SU-DHL-6 (cell line): ENCODE data around the gene PARN.

Source experiments
- H2AFZ ChIP-seq: fragments of 200-600 bp; sonication (generic); 2 replicates; pipeline ENCODE4 v1.6.1; 2014; ENCODE audit warnings: low read depth, mild to moderate bottlenecking, moderate library complexity, mixed read lengths, antibody characterized with exemption, low read length; ENCODE audit not compliant: severe bottlenecking
- H3F3A ChIP-seq: fragments of 200-600 bp; shearing (Covaris generic); 2 replicates; pipeline ENCODE4 v1.6.0; 2016; ENCODE audit warnings: antibody characterized with exemption, mild to moderate bottlenecking; ENCODE audit not compliant: insufficient read depth
- H3K27ac ChIP-seq: fragments of 200-600 bp; sonication (generic); 2 replicates; pipeline ENCODE4 v1.5.1; 2016; ENCODE audit warnings: low read depth, mild to moderate bottlenecking, low read length, moderate library complexity, mixed read lengths
- H3K27me3 ChIP-seq: fragments of 200-600 bp; sonication (generic), shearing (Covaris generic); 2 replicates; pipeline ENCODE4 v1.6.0; 2014; ENCODE audit warnings: mild to moderate bottlenecking, low read length
- H3K36me3 ChIP-seq: fragments of 200-600 bp; sonication (generic); 2 replicates; pipeline ENCODE4 v1.6.1; 2014; ENCODE audit warnings: mild to moderate bottlenecking, low read length, mixed read lengths
- H3K4me2 ChIP-seq: fragments of 300-600, 200-600 bp; shearing (Covaris generic), sonication (generic); 2 replicates; pipeline ENCODE4 v1.6.0; 2014; ENCODE audit warnings: low read length, low read depth, mild to moderate bottlenecking; ENCODE audit not compliant: poor library complexity, severe bottlenecking
- H3K4me3 ChIP-seq: fragments of 200-600 bp; sonication (generic); 2 replicates; pipeline ENCODE4 v1.5.1; 2014; ENCODE audit warnings: antibody characterized with exemption, low read length, mild to moderate bottlenecking, mixed read lengths; ENCODE audit not compliant: insufficient read depth, poor library complexity, severe bottlenecking
- H3K79me2 ChIP-seq: fragments of 200-600 bp; sonication (generic); 2 replicates; pipeline ENCODE4 v1.6.1; 2014; ENCODE audit warnings: mild to moderate bottlenecking, low read length, moderate library complexity; ENCODE audit not compliant: insufficient read depth
- H3K9ac ChIP-seq: fragments of 200-600 bp; sonication (generic); 2 replicates; pipeline ENCODE4 v1.7.0; 2014; ENCODE audit warnings: mild to moderate bottlenecking, low read length
- H3K9me2 ChIP-seq: fragments of 200-600 bp; sonication (generic); replicated peaks from 2 replicates; pipeline ENCODE4 v1.6.1; 2014; ENCODE audit warnings: low read length; ENCODE audit not compliant: insufficient read depth
- H3K9me3 ChIP-seq: fragments of 200-600 bp; sonication (generic); 2 replicates; pipeline ENCODE4 v1.6.1; 2014; ENCODE audit warnings: low read length, mixed read lengths; ENCODE audit not compliant: insufficient read depth
- H4K20me1 ChIP-seq: fragments of 200-600 bp; sonication (generic); 2 replicates; pipeline ENCODE4 v1.6.1; 2014; ENCODE audit warnings: low read depth, mild to moderate bottlenecking, antibody characterized with exemption, low read length, moderate library complexity, mixed read lengths
- EZH2phosphoT487 ChIP-seq: fragments of 200-600 bp; sonication (generic), shearing (Covaris generic); conservative IDR thresholded peaks from 2 replicates; pipeline ENCODE4 v1.6.1; 2018; ENCODE audit warnings: mild to moderate bottlenecking, antibody characterized with exemption, low read length, moderate library complexity, mixed read lengths
- TF ChIP-seq, protein P1 (sequence below): fragments of 200-600 bp; sonication (generic); IDR thresholded peaks from one replicate; pipeline ENCODE4 v1.5.1; 2017; ENCODE audit warnings: antibody characterized with exemption, mild to moderate bottlenecking, low read length, moderate library complexity; ENCODE audit not compliant: insufficient read depth, poor library complexity, severe bottlenecking

The PARN gene

DNA sequence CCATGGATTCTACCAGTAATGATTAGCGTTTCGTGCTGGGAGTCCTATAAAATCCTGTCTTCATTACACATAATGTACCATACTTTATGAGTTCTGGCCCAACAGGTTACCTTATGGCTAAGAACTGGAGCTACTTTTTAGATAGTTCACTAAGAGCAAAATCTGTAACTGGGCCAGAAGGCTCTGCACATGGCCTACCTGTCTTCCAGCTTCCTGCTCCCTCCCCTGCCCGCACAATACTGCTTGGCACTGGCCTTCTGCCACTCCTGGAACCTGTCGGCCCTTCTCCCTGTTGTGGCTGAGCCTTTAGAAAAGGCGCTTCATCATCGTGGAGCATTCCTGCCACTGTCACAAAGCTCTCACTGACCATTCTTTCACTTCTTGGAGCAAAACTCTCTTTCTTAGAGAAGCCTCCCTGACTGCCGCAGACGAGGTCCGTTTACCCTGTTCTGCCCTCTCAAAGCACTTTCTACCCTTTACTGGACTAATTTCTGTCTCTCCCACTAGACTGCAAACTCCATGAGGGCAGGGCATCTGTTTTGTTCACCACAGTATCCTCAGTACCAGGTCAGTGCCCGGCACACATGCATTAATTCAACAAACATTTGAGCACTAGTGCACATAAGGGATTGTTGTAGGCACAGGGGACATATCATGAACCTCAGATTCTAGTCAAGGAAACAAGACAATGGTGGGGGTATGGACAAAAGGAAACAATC, 116.5 kb downstream of the PARN start:
- Histone ChIP-seq H3K4me3 (no peak overlapping the region), H3K79me2 (peaks cover 25% of the 10 kb centered on the region; the same call in 1 of the 2 replicates), H3K9ac (no peak overlapping the region), H3K36me3 (no peaks in the 10 kb centered on the region), H3K9me2 (no peaks in the 10 kb centered on the region), H3K27ac (no peak overlapping the region), H2AFZ (no peak overlapping the region), H3F3A (no peaks in the 10 kb centered on the region), H4K20me1 (no peaks in the 10 kb centered on the region), H3K27me3 (no peaks in the 10 kb centered on the region), H3K9me3 (no peaks in the 10 kb centered on the region), H3K4me2 (no peak overlapping the region)
- TF ChIP-seq, protein P1, sequence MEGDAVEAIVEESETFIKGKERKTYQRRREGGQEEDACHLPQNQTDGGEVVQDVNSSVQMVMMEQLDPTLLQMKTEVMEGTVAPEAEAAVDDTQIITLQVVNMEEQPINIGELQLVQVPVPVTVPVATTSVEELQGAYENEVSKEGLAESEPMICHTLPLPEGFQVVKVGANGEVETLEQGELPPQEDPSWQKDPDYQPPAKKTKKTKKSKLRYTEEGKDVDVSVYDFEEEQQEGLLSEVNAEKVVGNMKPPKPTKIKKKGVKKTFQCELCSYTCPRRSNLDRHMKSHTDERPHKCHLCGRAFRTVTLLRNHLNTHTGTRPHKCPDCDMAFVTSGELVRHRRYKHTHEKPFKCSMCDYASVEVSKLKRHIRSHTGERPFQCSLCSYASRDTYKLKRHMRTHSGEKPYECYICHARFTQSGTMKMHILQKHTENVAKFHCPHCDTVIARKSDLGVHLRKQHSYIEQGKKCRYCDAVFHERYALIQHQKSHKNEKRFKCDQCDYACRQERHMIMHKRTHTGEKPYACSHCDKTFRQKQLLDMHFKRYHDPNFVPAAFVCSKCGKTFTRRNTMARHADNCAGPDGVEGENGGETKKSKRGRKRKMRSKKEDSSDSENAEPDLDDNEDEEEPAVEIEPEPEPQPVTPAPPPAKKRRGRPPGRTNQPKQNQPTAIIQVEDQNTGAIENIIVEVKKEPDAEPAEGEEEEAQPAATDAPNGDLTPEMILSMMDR, result no peak
- TF ChIP-seq EZH2phosphoT487, result no peak

DNA sequence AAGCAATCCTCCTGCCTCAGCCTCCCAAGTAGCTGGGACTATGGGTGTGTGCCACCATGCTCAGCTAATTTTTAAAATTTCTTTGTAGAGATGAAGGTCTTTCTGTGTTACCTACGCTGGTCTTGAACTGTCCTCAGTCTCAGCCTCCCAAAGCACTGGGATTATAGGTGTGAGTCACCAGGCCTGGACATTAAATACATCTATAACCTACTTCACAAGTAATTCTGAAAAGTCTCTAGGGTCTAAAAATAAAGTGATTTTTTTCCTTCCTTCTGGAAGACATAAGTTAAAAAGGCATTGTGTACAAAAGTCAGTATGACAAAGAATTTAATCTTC, 118.3 kb downstream of the PARN start:
- Histone ChIP-seq H3K27ac (no peak overlapping the region), H4K20me1 (no peaks in the 10 kb centered on the region), H3K9me3 (no peaks in the 10 kb centered on the region), H3K27me3 (no peaks in the 10 kb centered on the region), H3K36me3 (no peaks in the 10 kb centered on the region), H2AFZ (no peak overlapping the region), H3K4me3 (no peak overlapping the region), H3K4me2 (no peak overlapping the region), H3K9ac (no peak overlapping the region), H3K9me2 (no peaks in the 10 kb centered on the region), H3F3A (0 out of 2 replicates have a peak, but pooled peaks cover 5% of the 10 kb centered on the region), H3K79me2 (peaks cover 19% of the 10 kb centered on the region; the same call in 1 of the 2 replicates)
- TF ChIP-seq EZH2phosphoT487, result no peak
- TF ChIP-seq, protein P1, result no peak

- no peaks in the 10 kb centered on the region for H3K9me3 ChIP-seq
- no peak overlapping the region for H3K9ac ChIP-seq
- H3K79me2 ChIP-seq, result peaks cover 14% of the 10 kb centered on the region; the same call in 1 of the 2 replicates
- H3K27me3 ChIP-seq, result no peaks in the 10 kb centered on the region
- no peaks in the 10 kb centered on the region for H3K36me3 ChIP-seq
- no peaks in the 10 kb centered on the region for H4K20me1 ChIP-seq
- TF ChIP-seq, protein P1, result no peak
- no peak for TF ChIP-seq EZH2phosphoT487
- H3K9me2 ChIP-seq, result no peaks in the 10 kb centered on the region
- no peak overlapping the region for H3K4me2 ChIP-seq
- H2AFZ ChIP-seq, result no peak overlapping the region
- no peak overlapping the region for H3K4me3 ChIP-seq
- no peak overlapping the region for H3K27ac ChIP-seq
- 0 out of 2 replicates have a peak, but pooled peaks cover 5% of the 10 kb centered on the region for H3F3A ChIP-seq
These were observed 118.9 kb downstream of the PARN start for GRCh38 chr16:14510939-14511799.
